ENCODE results near the gene NFKBIE. TPM values are rescaled to one million over a fixed set of nuclear protein-coding genes. Genes with fewer than 3 reads are reported as not detected.

NFKBIE gene
- total and polyA plus RNA-seq, 2 of the 13 experiments (the other 11 are each of a cell fraction or from before 2014, with no cell fraction given) = 6.7 to 14.5 TPM

- TF ChIP-seq, protein P1, sequence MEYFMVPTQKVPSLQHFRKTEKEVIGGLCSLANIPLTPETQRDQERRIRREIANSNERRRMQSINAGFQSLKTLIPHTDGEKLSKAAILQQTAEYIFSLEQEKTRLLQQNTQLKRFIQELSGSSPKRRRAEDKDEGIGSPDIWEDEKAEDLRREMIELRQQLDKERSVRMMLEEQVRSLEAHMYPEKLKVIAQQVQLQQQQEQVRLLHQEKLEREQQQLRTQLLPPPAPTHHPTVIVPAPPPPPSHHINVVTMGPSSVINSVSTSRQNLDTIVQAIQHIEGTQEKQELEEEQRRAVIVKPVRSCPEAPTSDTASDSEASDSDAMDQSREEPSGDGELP (IDR thresholded peaks at IDR 0.05; ENCODE audit: borderline replicate concordance, low read depth) = peak; percentile 50
- TF ChIP-seq SKI (IDR thresholded peaks at IDR 0.05; ENCODE audit: partially characterized antibody) (peak; percentile 72), ZC3H13 (CRISPR knock-in tag; IDR thresholded peaks at IDR 0.05) (no peak), ZKSCAN8 (CRISPR knock-in tag; IDR thresholded peaks at IDR 0.05; ENCODE audit: borderline replicate concordance) (no peak), BORCS8-MEF2B (CRISPR knock-in tag; IDR thresholded peaks at IDR 0.05) (no peak; the same call in 1 of the 2 replicates), DMAP1 (CRISPR knock-in tag; IDR thresholded peaks at IDR 0.05) (peak; percentile 65; the same call in 1 of the 2 replicates), CENPX (CRISPR knock-in tag; IDR thresholded peaks at IDR 0.05) (no peak), ZNF225 (CRISPR knock-in tag; IDR thresholded peaks at IDR 0.05) (no peak; the same call in 1 of the 2 replicates), ZNF773 (CRISPR knock-in tag; IDR thresholded peaks at IDR 0.05; ENCODE audit: borderline replicate concordance) (peak; percentile 97), ZNF460 (CRISPR knock-in tag; IDR thresholded peaks at IDR 0.05; ENCODE audit: borderline replicate concordance) (no peak), SIN3B (IDR thresholded peaks at IDR 0.05; ENCODE audit: low read length) (peak; percentile 78), MYNN (CRISPR knock-in tag; IDR thresholded peaks at IDR 0.05; ENCODE audit: low read depth) (no peak), ATF3 (CRISPR knock-in tag; IDR thresholded peaks at IDR 0.05) (peak; percentile 59), ZNF605 (CRISPR knock-in tag; IDR thresholded peaks at IDR 0.05) (peak; percentile 37; the same call in 1 of the 2 replicates), ZNF224 (CRISPR knock-in tag; IDR thresholded peaks at IDR 0.05) (no peak; the same call in 1 of the 2 replicates), MED1 (CRISPR knock-in tag; IDR thresholded peaks at IDR 0.05) (peak; percentile 68; the same call in 1 of the 2 replicates), FOXM1 (CRISPR knock-in tag; IDR thresholded peaks at IDR 0.05) (0 out of 2 replicates have a peak, but pooled peaks have one; percentile 53), HMGXB4 (CRISPR knock-in tag; IDR thresholded peaks at IDR 0.05; ENCODE audit: borderline replicate concordance in 1 of 2, low read depth in 1 of 2) (peak in 1 of 2 experiments; percentile 93)
- TF ChIP-seq, protein P2, sequence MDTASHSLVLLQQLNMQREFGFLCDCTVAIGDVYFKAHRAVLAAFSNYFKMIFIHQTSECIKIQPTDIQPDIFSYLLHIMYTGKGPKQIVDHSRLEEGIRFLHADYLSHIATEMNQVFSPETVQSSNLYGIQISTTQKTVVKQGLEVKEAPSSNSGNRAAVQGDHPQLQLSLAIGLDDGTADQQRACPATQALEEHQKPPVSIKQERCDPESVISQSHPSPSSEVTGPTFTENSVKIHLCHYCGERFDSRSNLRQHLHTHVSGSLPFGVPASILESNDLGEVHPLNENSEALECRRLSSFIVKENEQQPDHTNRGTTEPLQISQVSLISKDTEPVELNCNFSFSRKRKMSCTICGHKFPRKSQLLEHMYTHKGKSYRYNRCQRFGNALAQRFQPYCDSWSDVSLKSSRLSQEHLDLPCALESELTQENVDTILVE (CRISPR knock-in tag; IDR thresholded peaks at IDR 0.05) = no peak; the same call in 1 of the 2 replicates
- TF ChIP-seq, protein P3, sequence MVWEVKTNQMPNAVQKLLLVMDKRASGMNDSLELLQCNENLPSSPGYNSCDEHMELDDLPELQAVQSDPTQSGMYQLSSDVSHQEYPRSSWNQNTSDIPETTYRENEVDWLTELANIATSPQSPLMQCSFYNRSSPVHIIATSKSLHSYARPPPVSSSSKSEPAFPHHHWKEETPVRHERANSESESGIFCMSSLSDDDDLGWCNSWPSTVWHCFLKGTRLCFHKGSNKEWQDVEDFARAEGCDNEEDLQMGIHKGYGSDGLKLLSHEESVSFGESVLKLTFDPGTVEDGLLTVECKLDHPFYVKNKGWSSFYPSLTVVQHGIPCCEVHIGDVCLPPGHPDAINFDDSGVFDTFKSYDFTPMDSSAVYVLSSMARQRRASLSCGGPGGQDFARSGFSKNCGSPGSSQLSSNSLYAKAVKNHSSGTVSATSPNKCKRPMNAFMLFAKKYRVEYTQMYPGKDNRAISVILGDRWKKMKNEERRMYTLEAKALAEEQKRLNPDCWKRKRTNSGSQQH (CRISPR knock-in tag; IDR thresholded peaks at IDR 0.05; ENCODE audit: low read depth) = peak; percentile 96
These were observed 18.6 kb downstream of the NFKBIE start, which contains the start of gene HSP90AB1 (continued) for GRCh38 chr6:44246663-44247337.

Data from HepG2 (cell line).